A549 (cell line): Measurements from ENCODE around the gene RAB11B. TPM values are rescaled to one million over a fixed set of nuclear protein-coding genes. Genes with fewer than 3 reads are reported as not detected.
A peak's percentile ranks its signal among the peaks of the same experiment; 100 is the strongest.

ENCODE experiments used
- ATAC-seq, 2 experiments: fragments of 200-7000 bp in 1 of 2; fragments of >200 bp in 1 of 2; cut with Nextera tagmentation in 1 of 2; cut with Tn5 transposase in 1 of 2; 3 replicates each; pipeline versions ENCODE4 v1.8.0 to v1.9.1; 2018 to 2020; ENCODE audit warnings: mild to moderate bottlenecking in 1 of 2, moderate library complexity in 1 of 2
- CTCF ChIA-PET: fragments of 300-600 bp; sonication (Branson Sonifier 250); formaldehyde crosslinking; extraction: SDS; loops from one replicate; lab custom pipeline; 2021; ENCODE audit warnings: antibody characterized with exemption, inconsistent platforms; lab: Yijun Ruan, JAX
- POLR2A ChIA-PET: fragments of 350-600 bp; formaldehyde crosslinking; extraction: SDS; loops from one replicate; lab custom pipeline; 2021; ENCODE audit warnings: antibody characterized with exemption, inconsistent platforms; lab: Yijun Ruan, JAX
- DNase-seq, 2 experiments: peaks; one replicate each; pipeline versions ENCODE4 v3.0.0 to v3.0.0-alpha.2; 2011 to 2016; ENCODE audit warnings: low read depth in 1 of 2, low spot score in 1 of 2
- FAIRE-seq: peaks from 2 replicates; lab custom pipeline; 2011; peaks lifted over from hg19 to GRCh38; lab: Jason Lieb, UNC
- H3K27ac ChIP-seq, 2 experiments: fragments of >200 bp; sonication (Bioruptor Twin); formaldehyde crosslinking; 3 replicates each; pipeline ENCODE4 v1.5.1; 2016 to 2017
- H3K4me1 ChIP-seq: fragments of >200 bp; sonication (Bioruptor Twin); formaldehyde crosslinking; 3 replicates; pipeline ENCODE4 v1.6.1; 2016
- H3K4me2 ChIP-seq: fragments of >200 bp; sonication (Bioruptor Twin); formaldehyde crosslinking; 3 replicates; pipeline ENCODE4 v1.6.1; 2016
- H3K4me3 ChIP-seq: fragments of >200 bp; sonication (Bioruptor Twin); formaldehyde crosslinking; 3 replicates; pipeline ENCODE4 v1.5.1; 2016
- H3K9me3 ChIP-seq: fragments of >200 bp; sonication (Bioruptor Twin); formaldehyde crosslinking; 3 replicates; pipeline ENCODE4 v1.6.1; 2016
- BHLHE40 ChIP-seq: IDR thresholded peaks from 2 replicates; pipeline ENCODE4 v1.6.1; 2012; ENCODE audit warnings: low read depth, low read length, inconsistent platforms
- CBX2 ChIP-seq: fragments of 200-600 bp; sonication (generic); IDR thresholded peaks from 2 replicates; pipeline ENCODE4 v1.6.1; 2016; ENCODE audit warnings: low read depth, mild to moderate bottlenecking, borderline replicate concordance
- CBX8 ChIP-seq: fragments of 200-600 bp; sonication (generic); IDR thresholded peaks from 2 replicates; pipeline ENCODE4 v1.6.1; 2016
- CHD2 ChIP-seq: fragments of 150-350 bp; IDR thresholded peaks from 2 replicates; pipeline ENCODE4 v1.6.1; 2014; ENCODE audit warnings: low read length; ENCODE audit not compliant: partially characterized antibody
- CHD4 ChIP-seq: fragments of 200-600 bp; sonication (generic); IDR thresholded peaks from 2 replicates; pipeline ENCODE4 v1.6.1; 2016; ENCODE audit warnings: antibody characterized with exemption, mild to moderate bottlenecking, borderline replicate concordance
- FOSB ChIP-seq: fragments of 250-450 bp; sonication (Bioruptor Pico); IDR thresholded peaks from 2 replicates; pipeline ENCODE4 v1.5.0; 2020; ENCODE audit warnings: mild to moderate bottlenecking, moderate library complexity
- FOSL2 ChIP-seq, 2 experiments: fragments of 450-650 bp in 1 of 2; fragments of >200 bp in 1 of 2; sonication (Bioruptor Twin) in 1 of 2; formaldehyde crosslinking; IDR thresholded peaks; 2 replicates each; pipeline versions ENCODE4 v1.5.0 to v1.6.1; 2016 to 2020; ENCODE audit warnings: mild to moderate bottlenecking in 1 of 2, moderate library complexity in 1 of 2
- FOXS1 ChIP-seq: fragments of 250-450 bp; sonication (Bioruptor Pico); IDR thresholded peaks from 2 replicates; pipeline ENCODE4 v1.5.0; 2020; ENCODE audit warnings: mild to moderate bottlenecking, moderate library complexity
- HOXA7 ChIP-seq: fragments of 250-450 bp; sonication (Bioruptor Pico); IDR thresholded peaks from 2 replicates; pipeline ENCODE4 v1.5.0; 2020; ENCODE audit warnings: mild to moderate bottlenecking, moderate library complexity
- MYC ChIP-seq: IDR thresholded peaks from 2 replicates; pipeline ENCODE4 v1.6.1; 2012; ENCODE audit warnings: mild to moderate bottlenecking, inconsistent platforms, low read length, improper control_type of control experiment, borderline replicate concordance
- NFE2L2 ChIP-seq: fragments of 150-350 bp; conservative IDR thresholded peaks from 2 replicates; pipeline ENCODE4 v1.6.1; 2014; ENCODE audit warnings: low read length
- POLR2A ChIP-seq: IDR thresholded peaks from 2 replicates; pipeline ENCODE4 v1.6.1; 2012; ENCODE audit warnings: mild to moderate bottlenecking, low read length
- RNF2 ChIP-seq: fragments of 200-600 bp; sonication (generic); IDR thresholded peaks from 2 replicates; pipeline ENCODE4 v1.6.1; 2016; ENCODE audit warnings: low read depth, mild to moderate bottlenecking, antibody characterized with exemption, moderate library complexity, borderline replicate concordance
- SREBF2 ChIP-seq: fragments of 450-650 bp; IDR thresholded peaks from 2 replicates; pipeline ENCODE4 v1.6.1; 2014; ENCODE audit warnings: mild to moderate bottlenecking, moderate library complexity
- ZC3H11A ChIP-seq: fragments of 450-650 bp; IDR thresholded peaks from 2 replicates; pipeline ENCODE4 v1.6.1; 2014; ENCODE audit warnings: antibody characterized with exemption, mild to moderate bottlenecking
- ZSCAN20 ChIP-seq: fragments of 250-450 bp; sonication (Bioruptor Pico); IDR thresholded peaks from 2 replicates; pipeline ENCODE4 v1.8.0; 2022; ENCODE audit warnings: mild to moderate bottlenecking, moderate library complexity
- WGBS: methylation state at CpG from one replicate; pipeline ENCODE4 v1.1.6; 2017; ENCODE audit errors: missing lambda C conversion rate; 5-methylcytosine and 5-hydroxymethylcytosine counted together
- polyA plus RNA-seq, 4 experiments: library from polyadenylated mRNA; depleted of rRNA in 3 of 4; stranded (reverse); fragments of >200 nt; fragmentation: RNase III in 1 of 4; extraction: RNeasy Plus Mini Kit Qiagen cat#74134 plus additional on column Dnase treatment in 1 of 4; gene quantifications; 2 replicates in 3 of 4; 3 replicates in 1 of 4; pipeline ENCODE4 v1.2.3, GENCODE V29; 2011 to 2017
- TF ChIP-seq, protein P1 (sequence below): fragments of 250-450 bp; sonication (Bioruptor Pico); IDR thresholded peaks from 2 replicates; pipeline ENCODE4 v1.5.0; 2021; ENCODE audit warnings: mild to moderate bottlenecking, moderate library complexity, borderline replicate concordance
- TF ChIP-seq, protein P2 (sequence below): IDR thresholded peaks from 2 replicates; pipeline ENCODE4 v1.6.1; 2012

RAB11B gene
- polyA plus RNA-seq, 2 of the 4 experiments (the other 2 are of a cell fraction): 22.3 to 93.7 TPM

- DNase-seq (no peak), FAIRE-seq (no peak), ATAC-seq (no peak)
- peaks cover 44% of the 10 kb centered on the region for H3K4me1 ChIP-seq
- peak overlapping the region; percentile 90 to 99 for H3K27ac ChIP-seq
- TF ChIP-seq CHD4 (no peak), BHLHE40 (no peak), ZSCAN20 (CRISPR knock-in tag) (no peak)
- TF ChIP-seq, protein P1, sequence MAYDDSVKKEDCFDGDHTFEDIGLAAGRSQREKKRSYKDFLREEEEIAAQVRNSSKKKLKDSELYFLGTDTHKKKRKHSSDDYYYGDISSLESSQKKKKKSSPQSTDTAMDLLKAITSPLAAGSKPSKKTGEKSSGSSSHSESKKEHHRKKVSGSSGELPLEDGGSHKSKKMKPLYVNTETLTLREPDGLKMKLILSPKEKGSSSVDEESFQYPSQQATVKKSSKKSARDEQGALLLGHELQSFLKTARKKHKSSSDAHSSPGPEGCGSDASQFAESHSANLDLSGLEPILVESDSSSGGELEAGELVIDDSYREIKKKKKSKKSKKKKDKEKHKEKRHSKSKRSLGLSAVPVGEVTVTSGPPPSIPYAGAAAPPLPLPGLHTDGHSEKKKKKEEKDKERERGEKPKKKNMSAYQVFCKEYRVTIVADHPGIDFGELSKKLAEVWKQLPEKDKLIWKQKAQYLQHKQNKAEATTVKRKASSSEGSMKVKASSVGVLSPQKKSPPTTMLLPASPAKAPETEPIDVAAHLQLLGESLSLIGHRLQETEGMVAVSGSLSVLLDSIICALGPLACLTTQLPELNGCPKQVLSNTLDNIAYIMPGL (CRISPR knock-in tag): no peak
- 36% methylated on average over 16 of the region's 16 CpGs for WGBS
- peak overlapping the region; percentile 82 for H3K4me3 ChIP-seq
- POLR2A ChIA-PET: interaction anchor here (0.6 kb wide), 1 partner anchor 128 kb away, joined by 3 read pairs; no protein-coding TSS in a partner anchor
- peak overlapping the region; percentile 90 for H3K4me2 ChIP-seq
- no peaks in the 10 kb centered on the region for H3K9me3 ChIP-seq
- CTCF ChIA-PET: interaction anchor here (0.6 to 1.5 kb wide), 6 partner anchors 10 to 92 kb away, joined by 3 to 5 read pairs (median 3); partner anchors contain the start of gene MARCHF2
These were observed 56.0 kb downstream of the RAB11B start for GRCh38 chr19:8446061-8446709.

GRCh38 chr19:8449830-8450229, 59.7 kb downstream of the RAB11B start:
- ChIA-PET CTCF (interaction anchor here (2.8 kb wide), 1 partner anchor 57 kb away, joined by 10 read pairs; no protein-coding TSS in a partner anchor), POLR2A (no interaction called here)
- no peak overlapping the region for H3K4me2 ChIP-seq
- TF ChIP-seq CHD2 (no peak), CBX8 (no peak), RNF2 (no peak), NFE2L2 (no peak)
- H3K9me3 ChIP-seq: no peaks in the 10 kb centered on the region
- no peak overlapping the region for H3K4me3 ChIP-seq
- FAIRE-seq: no peak
- H3K4me1 ChIP-seq: peaks cover 75% of the 10 kb centered on the region
- no peak for DNase-seq
- no peak overlapping the region for H3K27ac ChIP-seq
- ATAC-seq: no peak
- WGBS: 90% methylated on average over 7 of the region's 8 CpGs

- Histone ChIP-seq H3K4me2 (peak overlapping the region; percentile 67), H3K9me3 (no peaks in the 10 kb centered on the region), H3K27ac (peak overlapping the region in 1 of 2 experiments; percentile 63; a peak in 2 of 6 replicates), H3K4me1 (peaks cover 81% of the 10 kb centered on the region), H3K4me3 (no peak overlapping the region)
- ChIA-PET CTCF (interaction anchor here (1.0 to 2.8 kb wide), 3 partner anchors 12 to 55 kb away, joined by 3 to 10 read pairs (median 6); partner anchors contain the start of gene MARCHF2), POLR2A (interaction anchor here (0.7 to 1.1 kb wide), 2 partner anchors 13 to 19 kb away, joined by 3 to 4 read pairs; no protein-coding TSS in a partner anchor)
- no peak for TF ChIP-seq HOXA7 (CRISPR knock-in tag)
- no peak for TF ChIP-seq FOXS1 (CRISPR knock-in tag)
- no peak for TF ChIP-seq MYC
- TF ChIP-seq POLR2A: no peak
- no peak for TF ChIP-seq CBX2
- no peak for TF ChIP-seq NFE2L2
- TF ChIP-seq BHLHE40: no peak
- DNase-seq (no peak), ATAC-seq (no peak), FAIRE-seq (no peak)
- WGBS: 45% methylated on average over 6 of the region's 6 CpGs
These were observed 61.2 kb downstream of the RAB11B start for GRCh38 chr19:8451377-8451776.

- Histone ChIP-seq H3K4me1 (peaks cover 81% of the 10 kb centered on the region), H3K27ac (peak overlapping the region in 1 of 2 experiments; percentile 63; a peak in 2 of 6 replicates)
- peak; percentile 30 to 38 for DNase-seq
- CTCF ChIA-PET: interaction anchor here (1.0 to 1.5 kb wide), 2 partner anchors 11 to 39 kb away, joined by 3 to 6 read pairs; partner anchors contain the start of gene MARCHF2
- TF ChIP-seq, protein P2, sequence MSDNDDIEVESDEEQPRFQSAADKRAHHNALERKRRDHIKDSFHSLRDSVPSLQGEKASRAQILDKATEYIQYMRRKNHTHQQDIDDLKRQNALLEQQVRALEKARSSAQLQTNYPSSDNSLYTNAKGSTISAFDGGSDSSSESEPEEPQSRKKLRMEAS: 0 out of 2 replicates have a peak, but pooled peaks have one; percentile 34
- TF ChIP-seq CHD2 (no peak), SREBF2 (no peak), ZC3H11A (no peak), FOSL2 (IDR thresholded peaks at IDR 0.05) (no peak), FOSL2 (CRISPR knock-in tag; IDR thresholded peaks at IDR 0.05) (peak; percentile 44), FOSB (CRISPR knock-in tag) (no peak)
- TF ChIP-seq, all 56 proteins: peak for 2
- Histone ChIP-seq H3K9me3 (no peaks in the 10 kb centered on the region), H3K4me3 (no peak overlapping the region), H3K4me2 (peak overlapping the region; percentile 67)
- ATAC-seq: peak in 1 of 2 experiments; percentile 61; a peak in 3 of 6 replicates
- WGBS: 22% methylated on average over 3 of the region's 3 CpGs
- POLR2A ChIA-PET: interaction anchor here (1.1 kb wide), 1 partner anchor 19 kb away, joined by 3 read pairs; no protein-coding TSS in a partner anchor
- FAIRE-seq: no peak
These were observed 61.7 kb downstream of the RAB11B start for GRCh38 chr19:8451885-8452284.
